Activated CD8-positive, alpha-beta memory T cell treated with anti-CD3 and anti-CD28 coated beads, Interleukin-2, amount 10 ng/mL, durations not matched to agents 7 days and 5 days (primary cell): ENCODE results near the gene C6orf132. TPM values are rescaled to one million over a fixed set of nuclear protein-coding genes. Genes with fewer than 3 reads are reported as not detected.
"Not testable (repeated sequence)": the region's sequence is repeated elsewhere in the genome, so short reads cannot be mapped to it uniquely, and the experiment has no call there.

ENCODE experiments used
- ATAC-seq: fragments of 150-1000 bp; cut with Tn5 transposase; one replicate; pipeline ENCODE4 v1.10.0; 2021; ENCODE audit warnings: moderate library complexity
- CTCF ChIA-PET: fragments of 350-600 bp; sonication (Branson Sonifier 250); formaldehyde crosslinking; loops from one replicate; lab custom pipeline; 2021; ENCODE audit warnings: antibody characterized with exemption; lab: Charles Lee
- DNase-seq: peaks from one replicate; pipeline ENCODE4 v3.0.0-alpha.2; 2020
- H3K27ac Mint-ChIP-seq: one replicate; pipeline ENCODE4 v1.8.0; 2021; ENCODE audit warnings: mild to moderate bottlenecking, mixed read lengths
- H3K27me3 Mint-ChIP-seq: one replicate; pipeline ENCODE4 v1.8.0; 2021; ENCODE audit warnings: mixed read lengths
- H3K36me3 Mint-ChIP-seq: one replicate; pipeline ENCODE4 v1.8.0; 2021; ENCODE audit warnings: mild to moderate bottlenecking, mixed read lengths
- H3K4me1 Mint-ChIP-seq: one replicate; pipeline ENCODE4 v1.8.0; 2021; ENCODE audit warnings: mixed read lengths
- H3K4me3 Mint-ChIP-seq: one replicate; pipeline ENCODE4 v1.8.0; 2021; ENCODE audit warnings: mild to moderate bottlenecking, moderate library complexity, mixed read lengths
- H3K9me3 Mint-ChIP-seq: one replicate; pipeline ENCODE4 v1.8.0; 2022; ENCODE audit warnings: low read depth, mixed read lengths
- total RNA-seq, 2 experiments: library from RNA; stranded (reverse); gene quantifications; one replicate each; pipeline ENCODE4 v1.2.3, GENCODE V29; 2021

Gene C6orf132
- total RNA-seq, 2 experiments from 2014 or later: 0.16 to 0.18 TPM

DNA sequence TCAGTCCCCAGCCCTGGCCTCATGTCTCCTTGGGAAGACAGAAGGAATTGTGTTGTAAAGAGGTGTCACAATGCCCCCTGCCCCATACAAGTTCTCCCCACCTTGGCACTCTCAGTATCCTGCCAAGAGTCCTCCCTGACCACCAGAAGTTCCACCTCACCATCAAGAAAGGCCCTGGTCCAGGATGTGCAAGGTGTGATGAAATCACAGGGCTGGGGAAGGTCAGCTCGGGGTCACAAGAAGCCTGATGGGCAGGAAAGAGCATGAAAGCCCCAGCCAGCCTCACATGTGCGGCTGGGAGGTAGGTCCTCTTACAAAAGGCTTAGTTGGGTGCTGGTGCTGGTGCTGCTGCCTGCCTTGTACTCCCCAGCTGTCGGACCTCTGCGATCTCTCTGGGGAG is 12.9 kb upstream of the C6orf132 start:
- CTCF ChIA-PET: interaction anchor here (1.0 to 1.8 kb wide), 3 partner anchors 12 to 380 kb away, joined by 3 to 5 read pairs (median 4); no protein-coding TSS in a partner anchor
- Mint-ChIP-seq H3K9me3 (no peaks in the 10 kb centered on the region), H3K36me3 (no peaks in the 10 kb centered on the region), H3K4me3 (no peak overlapping the region), H3K27ac (no peak overlapping the region), H3K27me3 (peaks cover 7% of the 10 kb centered on the region), H3K4me1 (no peaks in the 10 kb centered on the region)
- DNase-seq (no peak), ATAC-seq (no peak)

DNA sequence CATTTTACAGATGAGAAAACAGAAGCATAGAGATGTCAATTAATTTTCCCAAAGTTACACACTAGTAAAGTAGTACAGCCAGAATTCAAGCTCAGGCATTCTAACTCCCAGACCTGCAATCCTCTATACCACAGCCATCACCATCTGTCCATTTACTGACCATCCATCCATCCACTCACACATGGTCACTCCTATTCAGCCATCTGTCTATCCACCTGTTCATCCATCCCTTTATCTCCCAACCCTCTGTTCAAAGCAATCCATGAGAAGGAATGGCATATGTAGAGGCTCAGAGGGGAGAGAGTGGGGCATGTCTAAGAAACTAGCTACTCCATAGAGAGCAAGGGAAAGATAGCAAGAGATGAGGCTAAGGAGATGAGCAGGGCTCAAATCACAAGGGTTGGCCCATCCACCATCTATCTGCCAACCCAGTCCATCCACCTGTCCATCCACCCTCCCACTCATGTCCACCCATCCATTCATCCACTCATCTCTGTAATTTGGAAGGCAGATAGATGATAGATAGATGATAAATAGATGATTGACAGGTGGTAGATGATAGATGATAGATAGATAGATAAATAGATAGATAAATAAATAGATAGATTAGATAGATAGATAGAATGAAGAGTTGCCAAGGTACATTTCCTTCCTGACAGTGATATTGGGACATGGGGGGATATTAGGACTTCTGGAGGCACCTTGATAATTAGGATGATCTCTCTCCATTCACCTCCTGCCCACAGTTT is 12.2 kb upstream of the C6orf132 start:
- no peak overlapping the region for H3K27ac Mint-ChIP-seq
- no peaks in the 10 kb centered on the region for H3K9me3 Mint-ChIP-seq
- no peaks in the 10 kb centered on the region for H3K4me1 Mint-ChIP-seq
- no peak for DNase-seq
- peaks cover 6% of the 10 kb centered on the region for H3K27me3 Mint-ChIP-seq
- H3K4me3 Mint-ChIP-seq: no peak overlapping the region
- ATAC-seq: no peak
- H3K36me3 Mint-ChIP-seq: no peaks in the 10 kb centered on the region
- CTCF ChIA-PET: interaction anchor here (1.7 kb wide), 1 partner anchor 50 kb away, joined by 5 read pairs; no protein-coding TSS in a partner anchor

DNA sequence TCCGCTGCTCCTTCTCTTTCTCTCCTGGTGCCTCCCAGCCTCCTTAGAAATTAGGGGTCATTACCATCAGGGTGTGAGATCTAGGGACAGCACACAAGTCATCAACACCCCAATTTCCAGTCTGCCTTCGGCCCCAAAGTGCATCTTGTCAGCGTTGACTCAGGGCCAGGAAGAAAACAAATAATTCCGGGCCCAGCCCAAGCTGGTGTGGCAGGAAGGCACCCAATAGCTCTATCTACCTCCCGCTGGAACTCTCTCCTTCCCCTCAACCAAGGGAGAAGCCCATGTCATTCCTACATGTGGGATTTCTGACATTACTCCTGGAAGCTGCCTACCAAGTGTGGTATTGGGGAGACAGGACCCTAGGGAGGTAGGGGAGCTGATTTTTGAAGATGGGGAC is 11.5 kb upstream of the C6orf132 start:
- H3K36me3 Mint-ChIP-seq: no peaks in the 10 kb centered on the region
- no peak for ATAC-seq
- H3K27me3 Mint-ChIP-seq: peaks cover 6% of the 10 kb centered on the region
- no peaks in the 10 kb centered on the region for H3K4me1 Mint-ChIP-seq
- DNase-seq: no peak
- H3K27ac Mint-ChIP-seq: no peak overlapping the region
- H3K9me3 Mint-ChIP-seq: no peaks in the 10 kb centered on the region
- H3K4me3 Mint-ChIP-seq: no peak overlapping the region
- CTCF ChIA-PET: no interaction called here

DNA sequence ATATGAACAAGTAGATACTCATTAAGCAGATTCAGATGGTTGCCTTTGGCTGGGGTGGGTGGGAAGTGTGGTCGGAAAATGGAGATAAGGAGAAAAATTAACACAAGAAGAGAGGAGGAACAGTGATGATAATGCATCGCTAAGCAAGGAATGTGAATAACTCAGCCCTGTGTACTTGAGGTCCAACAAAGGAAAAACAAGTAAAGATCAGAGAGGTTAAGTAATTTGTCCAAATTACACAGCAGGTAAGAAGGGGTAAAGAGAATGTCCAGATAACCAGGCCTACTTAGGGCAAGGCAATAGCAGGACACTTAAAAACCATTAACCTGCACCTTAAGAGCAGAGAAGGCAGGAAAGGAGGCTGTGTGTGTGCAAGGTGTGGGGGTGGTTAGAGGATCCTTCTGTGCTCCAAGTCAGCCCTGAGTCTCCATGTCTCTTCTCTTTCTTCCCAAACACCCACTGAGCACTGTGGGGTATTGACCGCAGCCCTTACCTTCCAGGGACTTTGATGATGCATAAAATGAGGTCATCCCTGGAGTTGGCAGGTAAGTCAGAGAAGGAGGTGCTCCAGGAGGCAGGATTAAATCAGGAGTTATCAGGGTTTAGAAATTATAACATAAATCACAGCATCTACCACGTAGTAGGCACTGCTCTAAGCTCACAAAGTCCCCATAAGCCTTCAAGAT is 10.3 kb upstream of the C6orf132 start:
- ATAC-seq, H3K36me3 Mint-ChIP-seq, H3K4me1 Mint-ChIP-seq, H3K27me3 Mint-ChIP-seq, H3K9me3 Mint-ChIP-seq, H3K27ac Mint-ChIP-seq, H3K4me3 Mint-ChIP-seq, DNase-seq: not testable (repeated sequence)
- CTCF ChIA-PET: interaction anchor here (1.6 to 1.8 kb wide), 2 partner anchors 11 to 49 kb away, joined by 4 to 6 read pairs; no protein-coding TSS in a partner anchor

DNA sequence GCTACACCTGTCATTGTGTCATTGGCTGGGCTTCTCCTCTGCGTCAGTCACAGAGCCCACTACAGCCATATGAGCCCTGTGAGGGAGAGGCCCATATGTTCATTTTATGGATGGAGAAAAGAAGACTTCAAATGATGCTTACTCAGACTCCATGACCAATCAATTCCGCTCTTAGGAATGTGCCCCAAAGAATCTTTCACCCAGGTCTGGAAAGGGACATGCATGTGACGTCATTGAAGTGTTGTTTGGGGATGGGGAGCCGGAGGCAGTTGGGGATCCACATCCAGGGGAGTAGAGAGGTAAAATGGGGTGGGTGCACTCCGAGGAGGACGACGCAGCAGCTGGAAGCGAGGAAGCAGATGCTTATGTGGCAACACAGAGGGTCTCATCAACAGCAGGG is 9.6 kb upstream of the C6orf132 start:
- ATAC-seq (no peak), DNase-seq (no peak)
- H3K27me3 Mint-ChIP-seq: peaks cover 6% of the 10 kb centered on the region
- CTCF ChIA-PET: interaction anchor here (1.6 to 1.8 kb wide), 2 partner anchors 12 to 48 kb away, joined by 4 to 6 read pairs; no protein-coding TSS in a partner anchor
- H3K9me3 Mint-ChIP-seq: no peaks in the 10 kb centered on the region
- no peak overlapping the region for H3K4me3 Mint-ChIP-seq
- no peak overlapping the region for H3K27ac Mint-ChIP-seq
- no peaks in the 10 kb centered on the region for H3K36me3 Mint-ChIP-seq
- no peaks in the 10 kb centered on the region for H3K4me1 Mint-ChIP-seq

DNA sequence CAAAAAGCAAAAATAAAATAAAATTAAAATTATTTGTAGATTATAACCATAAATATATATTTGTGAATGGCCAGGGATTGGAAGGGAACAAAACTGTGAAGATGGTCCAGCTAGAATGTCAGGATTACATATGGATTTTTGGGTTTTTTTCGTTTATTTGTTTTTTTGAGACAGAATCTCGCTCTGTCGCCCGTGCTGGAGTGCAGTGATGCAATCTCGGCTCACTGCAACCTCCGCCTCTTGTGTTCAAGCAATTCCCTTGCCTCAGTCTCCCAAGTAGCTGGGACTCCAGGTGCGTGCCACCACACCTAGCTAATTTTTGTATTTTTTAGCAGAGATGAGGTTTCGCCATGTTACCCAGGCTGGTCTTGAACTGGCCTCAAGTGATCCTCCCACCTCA is 7.8 kb upstream of the C6orf132 start:
- Mint-ChIP-seq H3K4me3 (no peak overlapping the region), H3K36me3 (no peaks in the 10 kb centered on the region), H3K27ac (no peak overlapping the region), H3K4me1 (no peaks in the 10 kb centered on the region), H3K27me3 (peaks cover 6% of the 10 kb centered on the region), H3K9me3 (no peaks in the 10 kb centered on the region)
- no peak for DNase-seq
- no peak for ATAC-seq
- CTCF ChIA-PET: no interaction called here

DNA sequence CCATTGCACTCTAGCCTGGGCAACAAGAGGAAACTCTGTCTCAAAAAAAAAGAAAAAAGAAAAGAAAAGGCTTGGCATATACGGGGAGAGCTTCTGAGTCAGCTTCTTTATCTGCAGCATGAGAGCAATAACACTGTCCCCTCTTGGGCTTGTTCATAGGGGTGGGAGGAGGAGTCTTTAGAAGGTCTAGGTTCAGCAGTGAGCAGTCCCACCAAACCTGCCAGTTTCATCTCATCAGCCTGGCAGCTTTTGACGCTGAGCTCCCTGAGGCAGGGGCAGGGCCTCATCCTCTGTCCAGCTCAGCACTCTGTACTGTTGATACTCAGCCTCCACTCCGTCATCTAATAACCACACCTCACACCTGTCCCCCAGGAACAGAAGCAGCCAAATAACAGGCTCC is 5.6 kb upstream of the C6orf132 start:
- peaks cover 18% of the 10 kb centered on the region for H3K27me3 Mint-ChIP-seq
- no peaks in the 10 kb centered on the region for H3K9me3 Mint-ChIP-seq
- DNase-seq: no peak
- no peak overlapping the region for H3K27ac Mint-ChIP-seq
- ATAC-seq: no peak
- no peaks in the 10 kb centered on the region for H3K4me1 Mint-ChIP-seq
- no peaks in the 10 kb centered on the region for H3K36me3 Mint-ChIP-seq
- no peak overlapping the region for H3K4me3 Mint-ChIP-seq
- CTCF ChIA-PET: interaction anchor here (1.7 kb wide), 1 partner anchor 43 kb away, joined by 5 read pairs; no protein-coding TSS in a partner anchor

DNA sequence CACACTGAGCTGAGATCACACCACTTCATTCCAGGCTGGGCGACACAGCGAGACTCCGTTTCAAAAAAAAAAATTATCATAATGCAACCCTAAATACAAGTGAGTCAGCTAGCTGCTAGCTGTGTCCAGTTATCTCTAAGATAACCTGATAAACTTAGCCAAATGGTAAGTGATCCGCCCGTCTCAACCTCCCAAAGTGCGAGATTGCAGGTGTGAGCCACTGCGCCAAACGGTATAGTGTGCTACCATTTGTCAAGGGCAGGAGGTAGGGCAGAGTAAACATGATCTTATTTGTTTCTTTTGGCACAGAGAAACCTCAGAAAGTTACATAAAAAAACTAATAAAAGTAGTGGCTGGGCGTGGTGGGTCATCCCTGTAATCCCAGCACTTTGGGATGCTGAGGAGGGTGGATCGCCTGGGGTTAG is 4.7 kb upstream of the C6orf132 start:
- no peak overlapping the region for H3K27ac Mint-ChIP-seq
- no peaks in the 10 kb centered on the region for H3K9me3 Mint-ChIP-seq
- no peak for ATAC-seq

DNA sequence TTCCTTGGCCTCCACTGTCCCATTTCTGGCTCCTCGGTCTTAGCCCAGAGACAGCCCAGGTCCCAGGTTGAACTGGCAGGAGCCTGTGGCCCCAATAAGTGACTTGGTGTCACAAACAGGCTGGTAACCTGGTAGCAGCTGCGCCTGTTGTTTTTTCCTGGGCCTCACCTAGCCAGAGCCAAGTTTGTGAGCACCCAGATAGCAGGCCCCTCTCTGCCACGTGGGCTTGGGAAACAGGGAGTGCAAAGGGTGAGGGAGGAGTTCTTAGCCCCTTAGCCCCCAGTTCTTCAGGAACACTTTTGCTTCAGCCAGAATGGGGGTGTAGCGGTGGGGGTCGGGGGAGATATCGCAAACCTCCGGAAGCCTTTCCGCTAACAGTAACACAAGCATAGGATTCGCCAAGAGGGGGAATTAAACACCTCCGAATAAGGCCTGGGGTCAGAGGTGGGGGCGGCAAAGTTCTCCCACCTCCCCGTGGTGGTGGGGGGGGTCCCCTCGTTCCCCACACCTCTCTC is 760 bp downstream of the C6orf132 start:
- no peak for DNase-seq
- no peak overlapping the region for H3K4me3 Mint-ChIP-seq
- CTCF ChIA-PET: no interaction called here
- no peaks in the 10 kb centered on the region for H3K9me3 Mint-ChIP-seq
- H3K27me3 Mint-ChIP-seq: peaks cover 30% of the 10 kb centered on the region
- H3K36me3 Mint-ChIP-seq: no peaks in the 10 kb centered on the region
- H3K27ac Mint-ChIP-seq: no peak overlapping the region
- ATAC-seq: no peak
- H3K4me1 Mint-ChIP-seq: peaks cover 7% of the 10 kb centered on the region

More for the DNA sequence above, 4.7 kb upstream of the C6orf132 start:
- CTCF ChIA-PET: interaction anchor here (1.7 kb wide), 1 partner anchor 72 kb away, joined by 3 read pairs; no protein-coding TSS in a partner anchor
- H3K4me1 Mint-ChIP-seq: peaks cover 3% of the 10 kb centered on the region
- H3K36me3 Mint-ChIP-seq: no peaks in the 10 kb centered on the region
- no peak for DNase-seq
- no peak overlapping the region for H3K4me3 Mint-ChIP-seq
- H3K27me3 Mint-ChIP-seq: peaks cover 18% of the 10 kb centered on the region

DNA sequence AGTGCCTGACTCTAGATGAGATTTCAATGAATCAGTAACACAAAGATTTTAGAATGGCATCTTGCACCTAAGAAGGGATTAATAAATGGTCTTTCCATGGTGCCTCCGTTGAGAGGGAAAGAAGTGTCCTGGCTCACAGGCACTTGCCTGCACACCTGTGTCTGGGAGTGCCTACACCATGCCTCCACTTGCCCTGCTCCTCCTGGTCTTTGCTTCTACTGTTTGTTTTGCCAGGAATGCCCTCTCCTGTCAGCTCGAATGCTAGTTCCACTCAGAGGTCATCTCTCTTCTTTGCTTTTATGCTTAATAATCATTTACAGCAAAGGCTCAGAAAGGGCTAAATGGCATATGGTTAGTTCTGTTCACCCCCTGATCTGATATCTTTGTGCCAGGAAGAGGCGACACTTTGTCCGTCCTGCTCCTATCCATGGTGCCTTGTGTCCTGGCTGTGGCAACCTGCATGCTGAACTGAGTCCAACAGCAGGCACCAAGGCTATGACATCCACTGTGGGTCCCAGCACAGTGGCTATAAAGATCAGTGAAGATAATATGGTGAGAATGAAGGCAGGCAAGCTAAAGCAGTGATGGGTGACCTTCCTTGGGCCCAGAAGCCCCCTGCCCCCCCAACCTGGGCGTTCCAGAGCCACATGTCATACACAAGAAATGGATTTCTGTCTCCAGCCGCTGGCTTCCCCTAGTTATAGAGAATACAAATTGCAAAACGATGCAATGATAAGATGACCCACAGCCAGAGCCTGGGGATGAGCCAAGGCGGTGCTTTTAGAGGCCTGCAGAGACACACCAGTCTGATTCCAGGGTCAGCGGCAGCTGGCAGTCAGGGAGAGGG is 1.4 kb downstream of the C6orf132 start:
- DNase-seq (no peak), ATAC-seq (no peak)
- Mint-ChIP-seq H3K9me3 (no peaks in the 10 kb centered on the region), H3K27me3 (peaks cover 30% of the 10 kb centered on the region), H3K4me1 (peaks cover 7% of the 10 kb centered on the region), H3K27ac (no peak overlapping the region), H3K36me3 (no peaks in the 10 kb centered on the region), H3K4me3 (no peak overlapping the region)
- CTCF ChIA-PET: no interaction called here

DNA sequence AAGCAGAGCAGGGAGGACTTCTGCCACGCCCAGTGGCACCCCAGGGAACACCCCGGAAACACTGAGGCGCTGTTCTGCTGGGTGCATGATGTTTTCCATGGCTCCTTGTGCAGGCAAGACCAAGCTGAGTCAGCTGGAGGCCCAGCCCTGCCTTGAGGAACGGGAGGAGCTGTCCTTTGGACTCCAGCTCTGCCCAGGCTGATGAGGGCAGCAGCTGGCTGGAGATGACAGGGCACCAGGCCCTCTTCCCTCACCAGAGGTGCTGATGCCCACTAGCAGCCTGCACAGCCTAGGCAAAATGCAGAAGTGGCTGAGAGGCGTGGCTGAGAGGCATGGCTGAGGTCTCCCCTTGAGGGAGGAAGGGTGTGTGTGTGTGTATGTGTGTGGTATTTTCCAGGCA is 2.4 kb downstream of the C6orf132 start:
- Mint-ChIP-seq H3K4me3 (no peak overlapping the region), H3K27me3 (peaks cover 30% of the 10 kb centered on the region), H3K9me3 (no peaks in the 10 kb centered on the region), H3K27ac (no peak overlapping the region), H3K4me1 (peaks cover 7% of the 10 kb centered on the region), H3K36me3 (no peaks in the 10 kb centered on the region)
- ATAC-seq: no peak
- CTCF ChIA-PET: no interaction called here
- no peak for DNase-seq

DNA sequence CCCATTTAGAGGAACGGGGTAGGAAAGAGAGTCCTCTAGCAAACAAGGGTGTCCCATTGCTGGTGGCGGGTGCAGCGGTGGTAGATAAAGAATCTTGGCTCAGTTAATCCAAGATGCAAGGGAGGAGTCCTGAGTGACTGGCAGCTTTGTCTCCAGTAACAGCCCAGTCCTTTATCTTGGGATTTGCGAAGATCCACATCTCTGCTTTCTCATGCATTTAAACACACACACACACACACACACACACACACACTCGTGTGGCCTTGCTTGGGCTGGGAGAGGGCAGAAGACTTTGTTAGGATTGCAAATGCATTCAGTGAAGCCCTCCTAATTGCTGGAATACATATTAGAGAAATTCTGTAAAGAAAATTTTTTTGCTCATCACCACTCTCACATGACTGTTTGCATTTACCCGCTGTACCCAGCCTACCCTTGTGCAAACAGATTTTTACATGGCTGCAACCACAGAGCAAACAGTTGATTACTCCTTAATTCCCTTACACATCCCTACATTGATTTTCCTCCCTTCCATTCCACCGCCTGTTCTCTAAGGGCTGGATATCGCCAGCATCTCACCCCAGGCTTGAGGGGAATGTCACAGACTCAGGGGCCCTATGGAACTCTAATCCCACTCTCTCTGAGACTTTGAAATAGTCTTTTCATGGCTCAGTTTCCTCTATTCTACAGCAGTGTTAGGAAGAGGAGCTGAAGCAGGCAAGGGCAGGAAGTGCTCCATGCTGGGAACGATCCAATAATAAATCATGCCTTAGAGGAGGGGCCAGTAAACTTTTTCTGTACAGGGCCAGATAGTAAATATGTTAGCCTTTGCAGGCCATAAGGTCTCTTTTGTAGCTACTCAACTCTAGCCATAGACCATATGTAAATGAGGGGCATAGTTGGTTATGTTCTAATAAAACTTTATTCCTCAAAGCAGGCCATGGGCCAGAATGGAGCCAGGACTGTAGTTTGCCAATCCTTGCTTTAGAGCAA is 3.5 kb downstream of the C6orf132 start:
- CTCF ChIA-PET: no interaction called here
- DNase-seq: no peak
- ATAC-seq: no peak
- Mint-ChIP-seq H3K27ac (no peak overlapping the region), H3K4me3 (no peak overlapping the region), H3K27me3 (peaks cover 27% of the 10 kb centered on the region), H3K4me1 (peaks cover 7% of the 10 kb centered on the region), H3K36me3 (no peaks in the 10 kb centered on the region), H3K9me3 (no peaks in the 10 kb centered on the region)
